ENCODE data around the gene TTC5. TPM values are rescaled to one million over a fixed set of nuclear protein-coding genes. Genes with fewer than 3 reads are reported as not detected.

TTC5 gene
- total RNA-seq, 2 experiments from 2014 or later: 17.9 to 21.0 TPM

DNA sequence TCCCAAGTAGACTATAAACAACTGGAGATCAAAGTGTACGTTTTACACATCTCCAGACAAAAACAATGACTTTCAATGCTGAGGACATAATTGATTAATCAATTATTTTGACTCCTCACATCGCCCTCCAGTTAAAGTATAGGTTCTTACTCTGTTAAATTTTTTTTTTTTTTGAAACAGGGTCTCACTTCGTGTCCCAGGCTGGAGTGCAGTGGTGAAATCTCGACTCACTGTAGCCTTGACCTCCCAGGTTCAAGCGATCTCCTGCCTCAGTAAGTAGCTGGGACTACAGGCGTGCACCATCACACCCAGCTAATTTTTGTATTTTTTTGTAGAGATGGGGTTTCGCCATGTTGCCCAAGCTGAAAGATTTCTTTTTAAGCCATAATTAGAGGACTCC is 28.3 kb upstream of the TTC5 start:
- Histone ChIP-seq H3K4me1 (ENCODE audit: insufficient read depth, low read length, poor library complexity, severe bottlenecking) (peaks cover 42% of the 10 kb centered on the region), H2AFZ (ENCODE audit: low read length) (peak overlapping the region; percentile 81; the same call in 1 of the 2 replicates), H3K4me2 (ENCODE audit: low read length) (peak overlapping the region; percentile 79), H3K36me3 (ENCODE audit: insufficient read depth, low read length) (peaks cover 17% of the 10 kb centered on the region; the same call in 1 of the 2 replicates), H3K9me2 (ENCODE audit: insufficient read depth, low read length) (no peaks in the 10 kb centered on the region), H3K27ac (ENCODE audit: low read depth, low read length, poor library complexity, severe bottlenecking) (peak overlapping the region; percentile 67), H3K79me2 (ENCODE audit: insufficient read depth, low read depth, low read length) (peaks cover 52% of the 10 kb centered on the region), H3K4me3 (ENCODE audit: low read depth, low read length, poor library complexity, severe bottlenecking) (peak overlapping the region; percentile 83), H4K20me1 (ENCODE audit: insufficient read depth, low read length) (peaks cover 6% of the 10 kb centered on the region; the same call in 1 of the 2 replicates), H3K9me3 (ENCODE audit: low read length) (no peaks in the 10 kb centered on the region)
- intact Hi-C loops (cut with micrococcal nuclease; ENCODE audit: unreplicated experiment): no loop called here
- no peak for DNase-seq (ENCODE audit: low spot score)
- BruUV-seq (replicated peaks): no TSS peak
- ChIA-PET POLR2A (interaction anchor here (0.9 to 2.7 kb wide), 7 partner anchors 8 to 350 kb away, joined by 3 to 73 read pairs (median 4); partner anchors contain the start of genes APEX1, PARP2, PIP4P1 and RNASE4), CTCF (ENCODE audit: unreplicated experiment) (interaction anchor here (0.6 kb wide), 1 partner anchor 9 kb away, joined by 3 read pairs; no protein-coding TSS in a partner anchor)
- TF ChIP-seq EZH2phosphoT487 (IDR thresholded peaks at IDR 0.05; ENCODE audit: borderline replicate concordance, low read depth, low read length): no peak
- TF ChIP-seq, protein P1, sequence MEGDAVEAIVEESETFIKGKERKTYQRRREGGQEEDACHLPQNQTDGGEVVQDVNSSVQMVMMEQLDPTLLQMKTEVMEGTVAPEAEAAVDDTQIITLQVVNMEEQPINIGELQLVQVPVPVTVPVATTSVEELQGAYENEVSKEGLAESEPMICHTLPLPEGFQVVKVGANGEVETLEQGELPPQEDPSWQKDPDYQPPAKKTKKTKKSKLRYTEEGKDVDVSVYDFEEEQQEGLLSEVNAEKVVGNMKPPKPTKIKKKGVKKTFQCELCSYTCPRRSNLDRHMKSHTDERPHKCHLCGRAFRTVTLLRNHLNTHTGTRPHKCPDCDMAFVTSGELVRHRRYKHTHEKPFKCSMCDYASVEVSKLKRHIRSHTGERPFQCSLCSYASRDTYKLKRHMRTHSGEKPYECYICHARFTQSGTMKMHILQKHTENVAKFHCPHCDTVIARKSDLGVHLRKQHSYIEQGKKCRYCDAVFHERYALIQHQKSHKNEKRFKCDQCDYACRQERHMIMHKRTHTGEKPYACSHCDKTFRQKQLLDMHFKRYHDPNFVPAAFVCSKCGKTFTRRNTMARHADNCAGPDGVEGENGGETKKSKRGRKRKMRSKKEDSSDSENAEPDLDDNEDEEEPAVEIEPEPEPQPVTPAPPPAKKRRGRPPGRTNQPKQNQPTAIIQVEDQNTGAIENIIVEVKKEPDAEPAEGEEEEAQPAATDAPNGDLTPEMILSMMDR (conservative IDR thresholded peaks at IDR 0.05; ENCODE audit: low read length): no peak

DNA sequence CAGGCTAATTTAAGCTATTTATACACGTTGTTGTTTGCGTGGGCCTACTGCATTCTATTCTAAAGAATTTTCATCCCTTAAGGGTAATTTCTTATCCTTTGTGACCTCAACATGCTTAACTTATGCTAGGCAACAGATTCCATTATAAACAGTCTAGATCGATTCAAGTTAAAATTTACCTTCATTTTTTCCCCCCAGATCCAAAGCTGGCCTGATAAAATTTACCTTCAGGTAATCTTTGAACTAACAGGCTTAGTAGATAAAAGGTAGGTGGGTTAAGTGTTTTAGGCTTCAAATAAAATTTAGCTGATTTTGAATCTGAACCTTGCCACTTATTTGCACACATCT is 27.7 kb upstream of the TTC5 start:
- H3K4me1 ChIP-seq (ENCODE audit: insufficient read depth, low read length, poor library complexity, severe bottlenecking): peaks cover 47% of the 10 kb centered on the region
- peak overlapping the region; percentile 81 for H2AFZ ChIP-seq (ENCODE audit: low read length)
- peak overlapping the region; percentile 67 for H3K27ac ChIP-seq (ENCODE audit: low read depth, low read length, poor library complexity, severe bottlenecking)
- CTCF ChIA-PET (ENCODE audit: unreplicated experiment): interaction anchor here (0.6 to 1.8 kb wide), 3 partner anchors 9 to 638 kb away, joined by 4 to 11 read pairs (median 5); partner anchors contain the start of genes PARP2 and PIP4P1
- H3K4me3 ChIP-seq (ENCODE audit: low read depth, low read length, poor library complexity, severe bottlenecking): peak overlapping the region; percentile 83
- intact Hi-C loops (cut with micrococcal nuclease; ENCODE audit: unreplicated experiment): loop anchor here (1.0 kb wide), 1 partner anchor 10 kb away; the partner anchor contains the start of gene PARP2
- H3K9me3 ChIP-seq (ENCODE audit: low read length): no peaks in the 10 kb centered on the region
- DNase-seq (ENCODE audit: low spot score): no peak
- peaks cover 23% of the 10 kb centered on the region; the same call in 1 of the 2 replicates for H3K36me3 ChIP-seq (ENCODE audit: insufficient read depth, low read length)
- POLR2A ChIA-PET: interaction anchor here (0.7 to 2.7 kb wide), 11 partner anchors 9 to 351 kb away, joined by 3 to 73 read pairs (median 4); partner anchors contain the start of genes APEX1, PARP2, PIP4P1 and RNASE4
- H3K4me2 ChIP-seq (ENCODE audit: low read length): peak overlapping the region; percentile 79
- peaks cover 57% of the 10 kb centered on the region for H3K79me2 ChIP-seq (ENCODE audit: insufficient read depth, low read depth, low read length)
- TF ChIP-seq, protein P1 (conservative IDR thresholded peaks at IDR 0.05; ENCODE audit: low read length): no peak
- TF ChIP-seq EZH2phosphoT487 (IDR thresholded peaks at IDR 0.05; ENCODE audit: borderline replicate concordance, low read depth, low read length): no peak
- BruUV-seq (replicated peaks): TSS peak; percentile 96
- no peaks in the 10 kb centered on the region for H3K9me2 ChIP-seq (ENCODE audit: insufficient read depth, low read length)
- H4K20me1 ChIP-seq (ENCODE audit: insufficient read depth, low read length): peaks cover 6% of the 10 kb centered on the region; the same call in 1 of the 2 replicates
